HG02981 (cell line): ENCODE data around the gene ADAMTS2.

Experiments used
- ATAC-seq: cut with Tn5 transposase; IDR thresholded peaks from one replicate; pipeline ENCODE4 v1.9.1; 2021; ENCODE audit warnings: mild to moderate bottlenecking, moderate library complexity; ENCODE audit not compliant: unreplicated experiment

Gene ADAMTS2

DNA sequence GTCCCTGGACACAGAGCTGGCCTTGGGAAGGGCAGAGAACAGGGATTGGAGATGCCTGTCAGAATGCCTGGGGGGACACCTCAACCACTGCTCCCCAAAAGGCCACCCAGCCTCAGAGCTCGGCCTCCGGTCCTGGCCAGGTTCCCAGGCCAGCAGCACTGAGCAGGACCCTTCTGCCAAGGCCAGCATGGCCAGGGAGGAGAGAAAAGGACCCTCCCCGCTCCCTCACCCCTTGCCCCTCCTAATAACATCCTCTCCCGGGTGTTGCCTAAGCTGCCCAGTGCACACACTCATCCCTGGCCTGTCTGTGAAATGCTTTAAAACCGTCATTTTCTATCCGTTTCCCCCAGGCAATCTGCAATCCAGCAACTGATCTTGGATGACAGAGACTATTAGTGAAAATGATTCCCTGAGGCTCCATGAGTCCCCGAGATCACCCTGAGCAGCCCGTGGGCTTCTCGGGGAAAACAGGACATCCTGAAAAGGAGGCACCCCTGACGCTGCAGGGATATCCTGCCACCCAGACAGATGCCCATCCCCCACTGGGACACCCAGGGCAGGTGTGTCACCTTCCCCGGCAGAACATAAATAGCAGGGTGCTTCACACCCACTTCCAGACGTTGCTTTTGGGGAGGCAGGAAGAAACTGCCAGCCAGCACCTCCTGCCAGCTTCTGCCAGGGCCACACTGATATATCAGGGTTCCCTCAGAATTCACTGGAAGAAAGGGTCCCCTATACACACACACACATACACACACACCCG lies 75.3 kb downstream of the ADAMTS2 start:
- ATAC-seq = no peak

- no peak for ATAC-seq
Measured at GRCh38 chr5:179268966-179269693, 76.1 kb downstream of the ADAMTS2 start.

DNA sequence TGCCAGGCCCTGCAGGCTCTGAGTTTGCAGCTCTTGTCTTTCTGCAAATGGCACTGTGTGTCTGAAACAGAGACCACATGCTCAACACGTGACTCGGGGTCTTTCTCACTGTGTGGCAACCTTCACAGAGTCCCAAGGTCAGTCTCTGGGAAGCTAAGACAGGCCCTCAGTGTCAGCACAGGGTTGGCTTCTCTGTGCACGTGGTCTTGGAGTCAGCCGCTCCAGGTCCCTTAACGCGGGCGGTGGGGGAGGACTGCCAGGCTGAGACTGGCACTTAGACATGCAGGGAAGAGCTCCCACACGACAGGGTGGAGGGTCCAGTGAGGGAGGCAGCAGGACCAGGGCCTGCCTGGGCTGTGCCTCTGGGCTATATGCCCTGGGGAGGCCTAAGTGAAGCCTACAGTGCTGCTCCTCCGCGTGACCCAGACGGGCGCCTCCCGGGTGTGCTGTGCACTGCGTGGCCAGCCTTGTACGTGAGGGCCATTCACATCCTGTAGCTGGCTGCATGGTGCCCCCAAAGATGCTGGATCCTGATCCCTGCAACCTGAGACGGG lies 76.8 kb downstream of the ADAMTS2 start:
- ATAC-seq = no peak

DNA sequence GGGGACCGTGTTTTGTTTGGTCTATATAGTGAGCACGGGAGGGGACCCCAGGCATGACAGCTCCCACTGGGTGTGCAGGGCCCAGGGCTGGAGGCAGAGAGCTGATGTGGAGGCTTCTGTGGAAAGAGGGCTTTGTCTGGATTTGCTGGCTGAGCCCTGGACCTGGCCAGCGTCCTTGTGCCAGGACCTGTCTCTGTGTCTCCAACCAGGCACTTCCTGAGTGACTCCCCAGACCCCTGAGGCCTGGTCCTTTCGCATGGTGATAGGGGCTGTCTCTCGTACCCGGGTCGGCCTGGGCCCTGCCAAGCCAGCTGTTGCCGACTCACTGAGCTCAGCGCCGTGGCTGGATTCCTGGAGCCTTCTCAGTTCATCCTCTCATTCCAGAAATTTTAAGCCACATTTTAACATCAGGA lies 77.6 kb downstream of the ADAMTS2 start:
- ATAC-seq = no peak

DNA sequence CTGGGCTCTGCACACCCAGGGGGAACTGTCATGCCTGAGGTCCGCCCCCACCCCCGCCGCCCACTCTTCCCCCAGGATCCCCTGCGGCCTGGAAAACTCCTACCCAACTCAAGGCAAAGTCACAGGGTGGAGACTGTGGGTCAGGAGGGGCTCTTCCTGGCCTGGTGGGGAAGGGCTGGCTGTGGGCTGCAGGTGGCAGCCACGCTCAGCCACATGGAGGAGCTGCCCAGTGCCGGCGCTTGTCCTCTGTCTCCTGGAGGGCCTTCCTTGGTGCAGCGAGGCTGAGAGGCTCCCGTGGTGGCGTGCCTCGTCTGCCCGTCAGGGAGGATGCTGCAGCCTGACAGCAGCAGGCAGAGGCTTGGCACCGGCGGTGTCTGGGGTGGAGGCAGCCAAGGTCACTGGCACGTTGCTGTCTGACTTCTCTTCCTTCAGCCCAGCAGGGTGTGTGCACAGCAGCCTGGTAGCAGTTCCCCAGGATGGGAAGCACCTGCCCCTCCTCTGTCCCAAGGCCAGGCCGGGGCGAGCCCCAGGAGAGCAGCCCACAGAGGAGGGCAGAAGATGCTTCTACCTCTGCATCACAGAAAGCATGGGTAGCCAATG lies 78.1 kb downstream of the ADAMTS2 start:
- ATAC-seq = no peak

DNA sequence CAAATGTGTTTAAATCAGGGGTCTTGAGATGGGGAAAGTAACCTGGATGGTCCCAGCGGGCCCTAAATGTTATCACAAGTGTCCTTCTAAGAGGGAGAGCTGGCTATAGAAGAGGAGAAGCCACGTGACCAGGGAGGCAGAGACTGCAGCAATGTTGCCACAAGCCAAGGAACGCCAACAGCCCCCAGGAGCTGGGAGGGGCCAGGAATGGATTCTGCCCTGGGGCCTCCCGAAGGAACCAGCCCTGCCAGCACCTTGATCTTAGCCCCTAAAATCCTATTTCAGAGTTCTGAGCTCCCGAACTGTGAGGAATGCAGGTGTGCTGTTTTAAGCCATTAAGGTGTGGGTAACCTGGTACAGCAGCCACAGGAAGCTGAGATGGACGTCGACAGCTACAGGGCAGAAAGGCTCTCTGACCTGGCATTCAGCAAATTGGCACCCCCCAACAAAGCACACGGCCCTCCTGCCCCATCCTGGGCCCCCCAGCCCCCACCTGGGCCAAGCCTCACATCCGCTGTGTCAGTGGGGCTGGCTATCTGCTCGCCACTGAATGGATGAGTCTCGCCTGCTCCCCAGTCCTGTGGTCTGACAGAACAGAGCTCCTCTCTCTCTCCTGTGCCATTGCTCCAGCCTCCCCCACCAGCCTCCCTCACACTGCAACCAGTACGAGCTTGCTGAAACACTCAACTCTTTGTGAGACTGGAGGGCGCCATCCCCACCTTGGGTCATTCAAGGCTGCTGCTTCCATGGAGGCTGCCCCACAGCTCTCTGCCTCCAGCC lies 78.8 kb downstream of the ADAMTS2 start:
- no peak for ATAC-seq

GRCh38 chr5:179265514-179266290 lies 79.6 kb downstream of the ADAMTS2 start:
- ATAC-seq = no peak

- ATAC-seq = no peak
Measured at GRCh38 chr5:179264783-179265513, 80.3 kb downstream of the ADAMTS2 start.

GRCh38 chr5:179264053-179264782 lies 81.0 kb downstream of the ADAMTS2 start:
- ATAC-seq = no peak

GRCh38 chr5:179263391-179264052 lies 81.7 kb downstream of the ADAMTS2 start:
- ATAC-seq = no peak

- no peak for ATAC-seq
Measured at GRCh38 chr5:179262126-179262920, 82.9 kb downstream of the ADAMTS2 start.

DNA sequence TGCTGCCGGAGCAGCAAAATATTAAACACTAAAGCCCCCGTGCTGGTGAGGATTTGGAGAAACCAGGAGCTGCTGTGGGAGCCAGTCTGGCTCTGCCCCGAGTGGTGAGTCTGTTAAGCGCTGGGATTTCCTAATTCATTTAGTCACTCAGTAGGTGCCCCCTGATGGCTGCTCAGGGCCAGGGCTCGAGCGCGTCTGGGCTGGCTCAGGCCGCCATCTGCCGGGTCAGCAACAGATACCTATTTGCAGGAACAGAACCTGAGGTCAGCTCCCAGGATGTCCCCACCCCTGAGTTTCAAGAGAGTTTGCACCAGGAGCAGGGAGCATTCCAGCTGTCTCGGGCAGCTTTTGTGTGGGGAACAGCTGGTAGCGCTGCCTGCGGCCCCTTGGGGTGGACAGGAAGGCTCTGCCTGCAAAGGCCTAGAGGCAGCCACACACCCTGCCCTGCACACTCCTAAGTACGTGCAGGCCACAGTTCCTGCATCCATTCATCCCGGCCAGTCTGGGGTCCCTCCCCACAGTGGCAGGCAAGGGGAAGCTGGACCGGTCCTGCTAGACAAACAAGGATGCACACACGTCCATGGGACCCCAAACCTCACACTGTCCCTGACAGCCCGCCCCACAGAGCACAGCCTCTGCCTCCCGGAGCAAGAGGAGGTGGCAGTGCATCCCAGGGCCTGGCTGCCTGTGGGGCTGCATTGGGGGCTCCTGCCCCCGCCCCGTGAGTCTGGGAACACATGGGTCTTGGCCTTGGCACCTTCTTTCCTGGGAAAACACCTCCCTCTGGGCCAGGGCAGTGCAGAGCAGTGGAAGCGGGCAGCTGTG lies 83.7 kb downstream of the ADAMTS2 start:
- no peak for ATAC-seq

DNA sequence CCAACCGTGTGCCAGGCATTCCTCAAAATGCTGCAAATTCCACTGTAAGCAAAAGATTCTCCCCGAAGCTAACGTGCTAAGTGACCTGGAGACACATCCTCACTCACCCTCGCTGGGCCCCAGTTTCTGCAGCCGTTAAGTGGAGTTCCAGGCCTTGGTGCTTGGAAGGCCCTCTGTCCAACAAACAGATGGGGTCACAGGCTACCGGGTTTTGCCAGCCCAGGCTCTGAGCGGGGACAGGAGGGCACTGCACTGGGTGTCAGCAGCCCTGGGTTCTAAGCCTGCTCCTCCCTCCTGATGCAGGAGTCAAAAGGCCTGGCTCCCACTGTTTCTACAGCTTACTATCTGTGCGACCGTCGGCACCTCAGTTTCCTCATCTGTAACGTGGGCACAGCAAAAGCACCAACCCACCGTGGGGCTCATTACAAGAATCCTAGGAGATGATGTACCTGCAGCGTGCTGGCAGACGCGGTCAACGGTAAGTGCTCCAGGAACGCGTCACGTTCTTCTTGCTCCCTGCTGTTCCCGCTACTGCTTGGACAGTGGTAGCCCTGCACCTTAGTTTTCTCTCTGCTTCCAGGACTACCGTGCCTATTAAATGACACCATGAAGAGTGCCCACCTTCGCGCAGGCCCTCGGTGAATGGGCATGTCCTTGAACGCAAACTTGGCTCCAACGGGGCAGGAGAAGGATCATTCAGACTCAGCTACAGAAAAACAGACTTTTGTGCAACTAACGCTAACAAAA lies 84.8 kb downstream of the ADAMTS2 start:
- no peak for ATAC-seq

- ATAC-seq = no peak
Measured at GRCh38 chr5:179259731-179260323, 85.4 kb downstream of the ADAMTS2 start.

GRCh38 chr5:179258922-179259730 lies 86.1 kb downstream of the ADAMTS2 start:
- ATAC-seq = no peak
